Neural crest cell (in vitro differentiated cells): ENCODE measurements around the gene WSCD2. TPM values are rescaled to one million over a fixed set of nuclear protein-coding genes. Genes with fewer than 3 reads are reported as not detected.

Source experiments
- DNase-seq: peaks from one replicate; pipeline ENCODE4 v3.0.0; 2021; ENCODE audit warnings: low read depth, mixed read lengths, low spot score
- H3K27ac Mint-ChIP-seq: one replicate; pipeline ENCODE4 v1.8.0; 2021; ENCODE audit warnings: mild to moderate bottlenecking, mixed read lengths; ENCODE audit not compliant: unreplicated experiment
- H3K27me3 Mint-ChIP-seq: 2 replicates; pipeline ENCODE4 v1.8.0; 2021; ENCODE audit warnings: low read depth, mild to moderate bottlenecking, mixed read lengths
- H3K36me3 Mint-ChIP-seq: 2 replicates; pipeline ENCODE4 v1.8.0; 2021; ENCODE audit warnings: low read depth, mild to moderate bottlenecking, mixed read lengths
- H3K4me1 Mint-ChIP-seq: 2 replicates; pipeline ENCODE4 v1.8.0; 2021; ENCODE audit warnings: mixed read lengths
- H3K4me3 Mint-ChIP-seq: one replicate; pipeline ENCODE4 v1.8.0; 2021; ENCODE audit warnings: mild to moderate bottlenecking, mixed read lengths
- H3K9me3 Mint-ChIP-seq: 2 replicates; pipeline ENCODE4 v1.8.0; 2021; ENCODE audit warnings: mixed read lengths
- CTCF ChIP-seq: fragments of 200-600 bp; sonication (generic); conservative IDR thresholded peaks from 2 replicates; pipeline ENCODE4 v1.5.0; 2021; ENCODE audit warnings: antibody characterized with exemption, mild to moderate bottlenecking
- total RNA-seq: library from RNA; stranded (reverse); gene quantifications from 2 replicates; pipeline ENCODE4 v1.2.1, GENCODE V29; 2021

The WSCD2 gene
- total RNA-seq, 1 donor from 2014 or later, result 1.4 TPM

GRCh38 chr12:108182096-108182495 is 53.0 kb downstream of the WSCD2 start:
- no peak overlapping the region for H3K27ac Mint-ChIP-seq
- DNase-seq, result no peak
- H3K4me1 Mint-ChIP-seq, result no peaks in the 10 kb centered on the region
- no peak for TF ChIP-seq CTCF
- H3K36me3 Mint-ChIP-seq, result no peaks in the 10 kb centered on the region
- H3K9me3 Mint-ChIP-seq, result no peaks in the 10 kb centered on the region
- no peak overlapping the region for H3K4me3 Mint-ChIP-seq
- peaks cover 24% of the 10 kb centered on the region for H3K27me3 Mint-ChIP-seq

- H3K4me3 Mint-ChIP-seq, result no peak overlapping the region
These were observed 55.9 kb downstream of the WSCD2 start for GRCh38 chr12:108185002-108185401.

GRCh38 chr12:108187831-108188230 is 58.7 kb downstream of the WSCD2 start:
- no peak overlapping the region for H3K4me3 Mint-ChIP-seq
- no peaks in the 10 kb centered on the region for H3K9me3 Mint-ChIP-seq
- H3K27me3 Mint-ChIP-seq, result peaks cover 46% of the 10 kb centered on the region

More at GRCh38 chr12:108185002-108185401, 55.9 kb downstream of the WSCD2 start:
- Mint-ChIP-seq H3K27ac (no peak overlapping the region), H3K36me3 (no peaks in the 10 kb centered on the region), H3K27me3 (peaks cover 34% of the 10 kb centered on the region), H3K9me3 (no peaks in the 10 kb centered on the region), H3K4me1 (no peaks in the 10 kb centered on the region)
- no peak for DNase-seq
- TF ChIP-seq CTCF, result no peak

GRCh38 chr12:108190529-108190928 is 61.4 kb downstream of the WSCD2 start:
- no peaks in the 10 kb centered on the region for H3K36me3 Mint-ChIP-seq
- H3K27me3 Mint-ChIP-seq, result peaks cover 54% of the 10 kb centered on the region
- H3K4me1 Mint-ChIP-seq, result no peaks in the 10 kb centered on the region

More at GRCh38 chr12:108187831-108188230, 58.7 kb downstream of the WSCD2 start:
- no peaks in the 10 kb centered on the region for H3K36me3 Mint-ChIP-seq
- H3K4me1 Mint-ChIP-seq, result no peaks in the 10 kb centered on the region
- H3K27ac Mint-ChIP-seq, result no peak overlapping the region
- TF ChIP-seq CTCF, result no peak
- no peak for DNase-seq

GRCh38 chr12:108191086-108191485 is 62.0 kb downstream of the WSCD2 start:
- no peak for TF ChIP-seq CTCF
- Mint-ChIP-seq H3K9me3 (no peaks in the 10 kb centered on the region), H3K4me1 (no peaks in the 10 kb centered on the region)

More at GRCh38 chr12:108190529-108190928, 61.4 kb downstream of the WSCD2 start:
- H3K4me3 Mint-ChIP-seq, result no peak overlapping the region
- H3K9me3 Mint-ChIP-seq, result no peaks in the 10 kb centered on the region
- no peak for DNase-seq
- TF ChIP-seq CTCF, result no peak
- no peak overlapping the region for H3K27ac Mint-ChIP-seq

GRCh38 chr12:108191938-108192337 is 62.9 kb downstream of the WSCD2 start:
- no peaks in the 10 kb centered on the region for H3K9me3 Mint-ChIP-seq
- H3K27me3 Mint-ChIP-seq, result peaks cover 50% of the 10 kb centered on the region
- H3K36me3 Mint-ChIP-seq, result no peaks in the 10 kb centered on the region
- TF ChIP-seq CTCF, result no peak
- DNase-seq, result no peak
- no peak overlapping the region for H3K27ac Mint-ChIP-seq
- no peak overlapping the region for H3K4me3 Mint-ChIP-seq
- H3K4me1 Mint-ChIP-seq, result no peaks in the 10 kb centered on the region

More at GRCh38 chr12:108191086-108191485, 62.0 kb downstream of the WSCD2 start:
- Mint-ChIP-seq H3K36me3 (no peaks in the 10 kb centered on the region), H3K27me3 (peaks cover 55% of the 10 kb centered on the region), H3K4me3 (no peak overlapping the region), H3K27ac (no peak overlapping the region)
- no peak for DNase-seq
